ENCODE results near the gene POLA1.

The POLA1 gene

DNA sequence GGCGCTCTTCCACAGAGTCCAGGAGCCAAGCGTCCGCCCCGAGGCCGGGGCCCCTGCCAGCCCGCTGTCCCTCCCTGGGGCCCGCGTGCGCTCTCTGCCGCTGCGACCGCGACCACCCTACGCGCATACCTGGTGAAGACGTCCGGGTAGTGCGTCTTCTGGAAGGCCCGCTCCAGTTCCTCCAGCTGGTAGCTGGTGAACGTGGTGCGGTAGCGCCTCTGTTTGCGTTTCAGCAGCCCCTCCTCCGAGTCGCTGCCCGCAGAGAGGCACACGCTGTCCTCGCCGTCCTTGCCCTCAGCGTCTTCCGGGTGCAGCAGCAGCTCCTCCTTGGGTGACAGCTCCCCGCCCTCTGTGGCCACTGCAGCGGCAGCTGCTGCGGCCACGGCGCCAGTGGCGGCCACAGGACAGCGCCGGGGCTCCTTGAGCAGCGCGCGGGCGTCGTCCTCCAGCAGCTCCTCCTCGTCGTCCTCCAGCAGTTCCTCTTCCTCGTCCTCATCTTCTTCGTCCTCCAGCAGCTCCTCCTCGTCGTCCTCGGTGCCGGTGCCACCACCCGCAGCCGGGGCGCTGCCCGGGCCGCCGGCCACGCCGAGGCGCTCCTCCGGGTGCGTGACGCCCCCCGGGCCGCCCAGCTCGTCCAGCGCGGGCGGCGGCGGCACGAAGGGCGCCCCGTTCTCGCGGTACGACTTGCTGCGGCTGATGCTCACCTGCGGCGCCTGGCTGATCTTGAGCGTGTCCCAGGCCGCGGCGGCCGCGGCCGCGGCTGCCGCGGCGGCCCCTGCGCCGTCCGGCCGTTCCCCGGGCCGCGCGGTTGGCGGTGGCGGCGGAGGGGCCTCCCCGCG lies 319.3 kb downstream of the POLA1 start:
- H3K27ac ChIP-seq (ENCODE audit: low read depth in 2 of 2, low read length in 2 of 2): no peak overlapping the region

DNA sequence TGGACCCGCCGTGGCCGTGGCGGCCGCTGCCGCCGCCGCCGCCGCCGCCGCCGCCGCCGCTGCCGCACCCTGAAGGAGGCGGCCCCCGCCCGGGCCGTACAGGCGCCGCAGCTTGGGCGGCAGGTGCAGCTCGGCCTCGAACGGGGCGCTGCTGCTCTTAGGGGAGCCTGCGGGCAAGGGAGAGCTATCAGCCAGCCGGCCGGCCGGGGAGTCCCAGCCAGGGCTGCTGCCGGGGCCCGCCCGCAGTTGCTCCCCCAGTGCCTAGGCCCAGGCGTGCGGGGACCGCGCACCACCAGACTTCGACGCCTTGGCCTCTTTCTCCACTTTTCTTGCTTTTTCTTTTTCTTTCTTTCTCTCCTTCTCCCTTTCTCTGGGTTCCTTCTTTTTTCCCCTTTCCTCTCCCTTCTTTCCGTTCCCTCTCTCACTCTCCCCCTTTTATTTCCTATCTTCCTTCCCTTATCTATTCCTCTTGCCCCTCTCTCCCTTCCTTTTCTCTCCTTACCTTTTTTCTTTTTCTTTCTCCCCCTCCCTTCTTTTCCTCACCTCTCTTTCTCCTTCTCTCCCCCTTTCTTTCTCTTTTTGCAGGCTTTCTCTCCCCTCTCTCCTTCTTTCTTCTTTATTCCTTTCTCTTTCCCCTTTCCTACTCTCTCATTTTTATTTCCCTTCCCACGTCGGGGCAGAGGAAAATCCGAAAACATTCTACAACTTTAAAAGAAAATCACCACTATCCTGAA lies 320.1 kb downstream of the POLA1 start:
- no peak overlapping the region for H3K9ac ChIP-seq (ENCODE audit: low read depth in 1 of 2, low read length in 2 of 2)
- no peaks in the 10 kb centered on the region for H3K9me3 ChIP-seq (ENCODE audit: control insufficient read depth in 2 of 2, low read length in 2 of 2)
- no peaks in the 10 kb centered on the region for H3K4me1 ChIP-seq (ENCODE audit: control insufficient read depth in 2 of 2, insufficient read depth in 2 of 2, low read length in 2 of 2)
- H3K36me3 ChIP-seq (ENCODE audit: control insufficient read depth in 2 of 2, insufficient read depth in 2 of 2, low read length in 2 of 2): no peaks in the 10 kb centered on the region
- peaks cover 46 to 65% of the 10 kb centered on the region in 2 donors for H3K27me3 ChIP-seq (ENCODE audit: control insufficient read depth in 2 of 2, insufficient read depth in 2 of 2, low read length in 2 of 2)
- H3K27ac ChIP-seq (ENCODE audit: low read depth in 2 of 2, low read length in 2 of 2): no peak overlapping the region
- H3K4me3 ChIP-seq (ENCODE audit: low read length in 2 of 2): no peak overlapping the region

More for the DNA sequence above, 319.3 kb downstream of the POLA1 start:
- peak overlapping the region in 1 of 2 donors; percentile 8 for H3K9ac ChIP-seq (ENCODE audit: low read depth in 1 of 2, low read length in 2 of 2)
- H3K27me3 ChIP-seq (ENCODE audit: control insufficient read depth in 2 of 2, insufficient read depth in 2 of 2, low read length in 2 of 2): peaks cover 44 to 69% of the 10 kb centered on the region in 2 donors
- no peaks in the 10 kb centered on the region for H3K36me3 ChIP-seq (ENCODE audit: control insufficient read depth in 2 of 2, insufficient read depth in 2 of 2, low read length in 2 of 2)
- H3K4me3 ChIP-seq (ENCODE audit: low read length in 2 of 2): peak overlapping the region; percentile 17 to 26
- H3K4me1 ChIP-seq (ENCODE audit: control insufficient read depth in 2 of 2, insufficient read depth in 2 of 2, low read length in 2 of 2): no peaks in the 10 kb centered on the region
- no peaks in the 10 kb centered on the region for H3K9me3 ChIP-seq (ENCODE audit: control insufficient read depth in 2 of 2, low read length in 2 of 2)

DNA sequence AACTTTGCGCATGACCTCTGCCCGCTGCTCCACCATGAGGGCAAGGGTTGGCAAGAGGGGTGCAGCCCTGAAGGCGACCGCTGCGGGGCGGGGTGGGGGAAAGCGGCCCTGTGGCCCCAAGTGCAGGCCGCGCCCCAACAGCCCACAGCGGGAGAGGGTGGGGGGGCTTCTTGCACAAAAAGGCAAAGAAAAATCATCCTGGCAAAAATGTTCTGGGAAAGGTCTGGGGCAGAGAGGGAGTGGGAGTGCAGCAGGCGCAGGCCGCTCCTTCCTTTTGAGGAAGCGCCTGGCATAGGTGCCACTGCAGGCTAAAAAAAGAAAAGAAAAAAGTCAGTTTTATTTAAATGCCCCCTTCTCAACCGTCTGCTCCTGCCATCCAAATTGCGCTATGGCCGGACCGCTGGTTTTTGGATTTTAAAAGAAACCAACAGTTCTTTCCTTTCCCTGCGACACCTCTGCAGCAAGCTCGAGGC lies 320.7 kb downstream of the POLA1 start:
- no peaks in the 10 kb centered on the region for H3K9me3 ChIP-seq (ENCODE audit: control insufficient read depth in 2 of 2, low read length in 2 of 2)
- no peaks in the 10 kb centered on the region for H3K36me3 ChIP-seq (ENCODE audit: control insufficient read depth in 2 of 2, insufficient read depth in 2 of 2, low read length in 2 of 2)
- no peak overlapping the region for H3K9ac ChIP-seq (ENCODE audit: low read depth in 1 of 2, low read length in 2 of 2)
- H3K4me1 ChIP-seq (ENCODE audit: control insufficient read depth in 2 of 2, insufficient read depth in 2 of 2, low read length in 2 of 2): no peaks in the 10 kb centered on the region
- no peak overlapping the region for H3K4me3 ChIP-seq (ENCODE audit: low read length in 2 of 2)
- H3K27me3 ChIP-seq (ENCODE audit: control insufficient read depth in 2 of 2, insufficient read depth in 2 of 2, low read length in 2 of 2): peaks cover 46 to 63% of the 10 kb centered on the region in 2 donors
- H3K27ac ChIP-seq (ENCODE audit: low read depth in 2 of 2, low read length in 2 of 2): no peak overlapping the region

DNA sequence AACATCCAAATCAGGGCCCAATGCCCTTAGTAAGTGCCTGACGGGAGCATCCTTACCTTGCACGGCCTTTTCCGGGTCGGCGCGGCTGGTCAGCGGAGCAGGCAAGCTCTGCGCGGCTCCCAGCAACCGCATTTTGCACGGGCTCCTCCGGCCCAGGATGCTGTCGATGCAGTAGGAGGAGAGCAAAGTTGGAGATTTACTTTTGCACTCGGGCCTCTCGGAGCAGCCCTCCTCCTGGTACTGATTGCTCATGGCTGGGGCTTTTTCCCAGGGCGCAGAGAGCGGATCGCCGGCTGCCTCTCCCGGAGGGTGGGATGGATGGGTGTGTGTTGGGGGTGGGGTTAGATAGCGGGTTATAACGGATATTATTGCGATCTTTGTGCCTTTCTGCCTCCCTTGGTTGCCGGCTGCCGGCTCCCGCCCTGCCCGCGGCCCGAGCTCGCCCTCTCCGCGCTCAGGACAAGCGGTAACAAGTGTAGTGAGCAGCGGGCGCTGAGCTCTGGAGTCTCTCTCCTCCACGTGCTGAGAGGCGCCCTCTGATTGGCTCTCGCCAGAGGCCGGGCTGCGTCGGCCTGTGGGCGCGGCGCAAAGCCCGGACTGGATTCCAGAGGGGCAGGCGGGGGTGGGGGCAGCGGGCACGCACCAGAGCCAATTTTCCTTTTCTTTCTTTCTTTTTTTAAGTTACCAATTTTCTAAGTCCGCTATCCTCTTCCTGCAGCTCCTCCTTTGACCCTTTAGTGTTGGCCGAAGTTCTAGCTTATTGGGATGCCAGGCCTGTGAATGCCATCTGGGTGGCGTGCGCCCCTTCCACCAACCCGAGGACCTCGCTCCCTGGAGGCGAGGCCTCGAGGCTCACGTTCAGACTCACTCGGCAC lies 322.0 kb downstream of the POLA1 start, which contains the start of gene ARX:
ARX (minus strand) TSS at position 480 of the 875 bp plus-strand sequence; CDS start at position 252, 228 bp downstream.
- Histone ChIP-seq H3K4me3 (ENCODE audit: low read length in 2 of 2) (no peak within 1 kb of the TSS), H3K9me3 (ENCODE audit: control insufficient read depth in 2 of 2, low read length in 2 of 2) (no peaks in the 10 kb centered on the region), H3K36me3 (ENCODE audit: control insufficient read depth in 2 of 2, insufficient read depth in 2 of 2, low read length in 2 of 2) (no peaks in the 10 kb centered on the region), H3K9ac (ENCODE audit: low read depth in 1 of 2, low read length in 2 of 2) (no peak within 1 kb of the TSS), H3K27me3 (ENCODE audit: control insufficient read depth in 2 of 2, insufficient read depth in 2 of 2, low read length in 2 of 2) (peaks cover 53 to 64% of the 10 kb centered on the region in 2 donors), H3K27ac (ENCODE audit: low read depth in 2 of 2, low read length in 2 of 2) (no peak within 1 kb of the TSS), H3K4me1 (ENCODE audit: control insufficient read depth in 2 of 2, insufficient read depth in 2 of 2, low read length in 2 of 2) (peaks cover 0 to 3% of the 10 kb centered on the region in 2 donors)

GRCh38 chrX:25016361-25016671 lies 322.6 kb downstream of the POLA1 start:
- Histone ChIP-seq H3K36me3 (ENCODE audit: control insufficient read depth in 2 of 2, insufficient read depth in 2 of 2, low read length in 2 of 2) (no peaks in the 10 kb centered on the region), H3K9me3 (ENCODE audit: control insufficient read depth in 2 of 2, low read length in 2 of 2) (no peaks in the 10 kb centered on the region), H3K4me3 (ENCODE audit: low read length in 2 of 2) (no peak overlapping the region), H3K27ac (ENCODE audit: low read depth in 2 of 2, low read length in 2 of 2) (no peak overlapping the region), H3K9ac (ENCODE audit: low read depth in 1 of 2, low read length in 2 of 2) (no peak overlapping the region), H3K4me1 (ENCODE audit: control insufficient read depth in 2 of 2, insufficient read depth in 2 of 2, low read length in 2 of 2) (peaks cover 2 to 3% of the 10 kb centered on the region in 2 donors), H3K27me3 (ENCODE audit: control insufficient read depth in 2 of 2, insufficient read depth in 2 of 2, low read length in 2 of 2) (peaks cover 58 to 64% of the 10 kb centered on the region in 2 donors)

DNA sequence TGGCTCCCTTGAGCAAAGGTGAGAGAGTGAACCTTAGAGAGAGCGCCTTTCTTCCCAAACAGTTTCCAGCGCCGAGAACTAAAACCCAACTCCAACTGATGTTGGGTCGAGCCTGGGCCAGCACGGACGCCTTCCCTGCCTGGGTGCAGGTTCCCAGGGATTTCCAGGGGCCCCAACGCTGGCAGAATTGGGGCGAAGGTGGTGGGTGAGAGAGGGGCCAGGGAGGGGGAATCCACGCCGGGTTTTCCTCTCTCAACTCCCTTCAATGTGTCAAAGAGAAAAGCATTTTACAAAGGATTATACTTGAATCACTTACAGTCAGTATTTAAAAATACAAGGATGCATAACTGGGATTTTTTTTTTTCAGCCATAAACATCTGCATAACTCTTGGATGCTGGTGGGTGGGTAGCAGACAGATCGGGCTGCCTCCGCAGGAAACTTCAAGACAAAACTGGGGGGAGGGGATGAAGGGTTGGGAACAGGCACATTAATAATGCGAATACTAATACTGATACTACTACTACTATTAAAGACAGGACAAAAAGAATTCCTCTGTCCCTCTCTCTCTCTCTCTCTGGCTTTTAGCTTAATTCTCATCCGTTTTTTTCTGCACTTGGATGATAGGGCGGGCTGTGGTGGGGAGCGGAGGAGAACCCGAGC lies 323.4 kb downstream of the POLA1 start:
- H3K4me3 ChIP-seq (ENCODE audit: low read length in 2 of 2): no peak overlapping the region
- no peak overlapping the region for H3K27ac ChIP-seq (ENCODE audit: low read depth in 2 of 2, low read length in 2 of 2)
- H3K9me3 ChIP-seq (ENCODE audit: control insufficient read depth in 2 of 2, low read length in 2 of 2): no peaks in the 10 kb centered on the region
- peaks cover 2 to 3% of the 10 kb centered on the region in 2 donors for H3K4me1 ChIP-seq (ENCODE audit: control insufficient read depth in 2 of 2, insufficient read depth in 2 of 2, low read length in 2 of 2)
- peaks cover 58 to 64% of the 10 kb centered on the region in 2 donors for H3K27me3 ChIP-seq (ENCODE audit: control insufficient read depth in 2 of 2, insufficient read depth in 2 of 2, low read length in 2 of 2)
- no peaks in the 10 kb centered on the region for H3K36me3 ChIP-seq (ENCODE audit: control insufficient read depth in 2 of 2, insufficient read depth in 2 of 2, low read length in 2 of 2)
- no peak overlapping the region for H3K9ac ChIP-seq (ENCODE audit: low read depth in 1 of 2, low read length in 2 of 2)

- Histone ChIP-seq H3K9ac (ENCODE audit: low read depth in 1 of 2, low read length in 2 of 2) (no peak overlapping the region), H3K36me3 (ENCODE audit: control insufficient read depth in 2 of 2, insufficient read depth in 2 of 2, low read length in 2 of 2) (no peaks in the 10 kb centered on the region), H3K9me3 (ENCODE audit: control insufficient read depth in 2 of 2, low read length in 2 of 2) (no peaks in the 10 kb centered on the region), H3K4me1 (ENCODE audit: control insufficient read depth in 2 of 2, insufficient read depth in 2 of 2, low read length in 2 of 2) (peaks cover 2 to 3% of the 10 kb centered on the region in 2 donors), H3K4me3 (ENCODE audit: low read length in 2 of 2) (no peak overlapping the region), H3K27ac (ENCODE audit: low read depth in 2 of 2, low read length in 2 of 2) (no peak overlapping the region), H3K27me3 (ENCODE audit: control insufficient read depth in 2 of 2, insufficient read depth in 2 of 2, low read length in 2 of 2) (peaks cover 58 to 67% of the 10 kb centered on the region in 2 donors)
Observed at GRCh38 chrX:25017667-25018247, 324.0 kb downstream of the POLA1 start.

- Histone ChIP-seq H3K27me3 (ENCODE audit: control insufficient read depth in 2 of 2, insufficient read depth in 2 of 2, low read length in 2 of 2) (peaks cover 61 to 67% of the 10 kb centered on the region in 2 donors), H3K9ac (ENCODE audit: low read depth in 1 of 2, low read length in 2 of 2) (no peak overlapping the region), H3K36me3 (ENCODE audit: control insufficient read depth in 2 of 2, insufficient read depth in 2 of 2, low read length in 2 of 2) (no peaks in the 10 kb centered on the region), H3K4me3 (ENCODE audit: low read length in 2 of 2) (no peak overlapping the region), H3K27ac (ENCODE audit: low read depth in 2 of 2, low read length in 2 of 2) (no peak overlapping the region), H3K4me1 (ENCODE audit: control insufficient read depth in 2 of 2, insufficient read depth in 2 of 2, low read length in 2 of 2) (peaks cover 2 to 3% of the 10 kb centered on the region in 2 donors), H3K9me3 (ENCODE audit: control insufficient read depth in 2 of 2, low read length in 2 of 2) (no peaks in the 10 kb centered on the region)
Observed at GRCh38 chrX:25018682-25019081, 325.0 kb downstream of the POLA1 start.

GRCh38 chrX:25019707-25020390 lies 326.1 kb downstream of the POLA1 start:
- no peaks in the 10 kb centered on the region for H3K36me3 ChIP-seq (ENCODE audit: control insufficient read depth in 2 of 2, insufficient read depth in 2 of 2, low read length in 2 of 2)
- H3K9ac ChIP-seq (ENCODE audit: low read depth in 1 of 2, low read length in 2 of 2): no peak overlapping the region
- H3K4me3 ChIP-seq (ENCODE audit: low read length in 2 of 2): no peak overlapping the region
- no peaks in the 10 kb centered on the region for H3K9me3 ChIP-seq (ENCODE audit: control insufficient read depth in 2 of 2, low read length in 2 of 2)
- H3K27ac ChIP-seq (ENCODE audit: low read depth in 2 of 2, low read length in 2 of 2): no peak overlapping the region
- peaks cover 61 to 70% of the 10 kb centered on the region in 2 donors for H3K27me3 ChIP-seq (ENCODE audit: control insufficient read depth in 2 of 2, insufficient read depth in 2 of 2, low read length in 2 of 2)
- H3K4me1 ChIP-seq (ENCODE audit: control insufficient read depth in 2 of 2, insufficient read depth in 2 of 2, low read length in 2 of 2): peaks cover 2 to 3% of the 10 kb centered on the region in 2 donors
